Fibroblast of lung (primary cell): ENCODE data around the gene MPG.

Experiments used
- CTCF ChIP-seq, 2 donors: IDR thresholded peaks in 1 of 2; conservative IDR thresholded peaks in 1 of 2; 1 replicate in 1 of 2; 2 replicates in 1 of 2; pipeline ENCODE4 v1.5.1; 2011 to 2012; ENCODE audit warnings: low read length in 2 of 2, control low read depth in 1 of 2, inconsistent platforms in 1 of 2, low read depth in 1 of 2, mild to moderate bottlenecking in 1 of 2
- EZH2 ChIP-seq: IDR thresholded peaks from 2 replicates; pipeline ENCODE4 v1.5.1; 2012; ENCODE audit warnings: low read length, control low read depth, mild to moderate bottlenecking; ENCODE audit errors: missing control alignments

DNA sequence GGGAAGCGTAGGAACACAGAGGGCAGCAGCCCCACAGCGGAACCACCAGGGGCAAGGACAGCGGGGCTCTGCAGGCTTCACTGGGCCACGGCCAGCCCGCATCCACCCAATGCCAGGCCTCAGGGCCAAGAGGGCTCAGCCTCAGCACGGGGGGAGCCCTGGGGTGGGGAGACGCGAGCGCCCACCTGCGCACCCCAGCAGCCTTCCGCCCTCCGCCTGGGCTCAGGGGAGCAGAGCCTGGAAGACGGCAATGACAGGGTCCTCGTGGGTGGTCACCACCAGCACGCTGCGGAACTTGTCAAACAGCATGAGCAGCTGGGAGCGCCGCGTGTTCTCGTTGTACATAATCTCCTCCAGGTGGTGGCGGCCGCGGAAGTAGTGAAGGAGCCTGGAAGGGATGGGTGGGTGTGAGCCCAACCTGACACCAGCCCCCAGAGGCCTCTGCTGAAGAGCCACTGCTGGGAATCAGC lies 8.5 kb downstream of the MPG start:
- TF ChIP-seq CTCF (conservative IDR thresholded peaks at IDR 0.05 in 1 of 2, IDR thresholded peaks at IDR 0.05 in 1 of 2; ENCODE audit: low read depth in 1 of 2, low read length in 2 of 2), result no peak
- TF ChIP-seq EZH2, result no peak
